GM21367 (cell line): ENCODE measurements around the gene HOXD10.

ENCODE experiments used
- ATAC-seq: cut with Tn5 transposase; IDR thresholded peaks from one replicate; pipeline ENCODE4 v1.9.1; 2021; ENCODE audit not compliant: unreplicated experiment

The HOXD10 gene

DNA sequence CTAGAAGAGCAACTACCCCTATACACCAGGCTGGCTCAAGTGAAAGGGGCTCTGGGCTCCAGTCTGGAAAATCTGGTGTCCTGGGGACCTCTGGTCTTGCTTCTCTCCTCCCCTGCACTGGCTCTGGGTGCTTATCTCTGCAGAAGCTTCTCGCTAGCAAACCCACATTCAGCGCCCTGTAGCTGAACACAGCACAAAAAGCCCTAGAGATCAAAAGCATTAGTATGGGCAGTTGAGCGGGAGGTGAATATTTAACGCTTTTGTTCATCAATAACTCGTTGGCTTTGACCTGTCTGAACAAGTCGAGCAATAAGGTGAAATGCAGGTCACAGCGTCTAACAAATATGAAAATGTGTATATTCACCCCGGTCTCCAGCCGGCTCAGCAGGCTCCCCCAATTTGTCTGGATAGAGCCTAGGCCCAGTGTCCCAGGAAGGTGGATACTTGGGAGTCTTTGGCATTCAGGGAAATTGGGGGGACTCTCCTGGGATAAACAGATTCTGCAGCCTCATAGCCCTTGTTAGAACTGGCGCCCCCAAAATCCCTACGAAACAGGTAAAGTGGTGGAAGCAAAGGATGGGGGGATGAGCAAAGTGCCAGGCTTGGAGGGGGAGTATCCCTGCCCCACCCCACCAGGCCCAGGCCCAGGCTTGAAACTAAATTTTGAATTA lies 32.3 kb downstream of the HOXD10 start:
- ATAC-seq: no peak

DNA sequence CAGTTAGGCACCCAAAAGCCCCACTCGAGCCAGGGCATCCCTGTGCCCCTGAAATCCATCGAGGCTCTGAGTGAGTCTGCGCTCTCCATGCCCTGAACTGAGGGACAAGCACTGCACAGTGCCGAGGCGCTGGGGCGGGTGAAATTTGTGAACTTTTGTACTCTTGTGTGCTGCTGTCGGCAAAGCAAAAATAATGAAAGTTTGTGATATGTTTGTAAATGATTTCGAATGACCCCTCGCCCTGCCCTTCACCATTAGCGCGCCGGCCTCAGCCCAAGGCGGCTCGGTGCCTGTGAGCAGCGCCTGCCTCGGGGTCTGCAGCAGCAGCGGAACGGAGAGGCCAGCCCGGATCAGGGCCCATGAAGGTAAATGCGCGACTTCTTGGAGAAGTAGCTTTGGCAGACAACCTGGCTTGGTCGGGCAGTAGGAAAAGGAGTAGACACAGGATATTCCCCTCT lies 32.9 kb downstream of the HOXD10 start:
- no peak for ATAC-seq

DNA sequence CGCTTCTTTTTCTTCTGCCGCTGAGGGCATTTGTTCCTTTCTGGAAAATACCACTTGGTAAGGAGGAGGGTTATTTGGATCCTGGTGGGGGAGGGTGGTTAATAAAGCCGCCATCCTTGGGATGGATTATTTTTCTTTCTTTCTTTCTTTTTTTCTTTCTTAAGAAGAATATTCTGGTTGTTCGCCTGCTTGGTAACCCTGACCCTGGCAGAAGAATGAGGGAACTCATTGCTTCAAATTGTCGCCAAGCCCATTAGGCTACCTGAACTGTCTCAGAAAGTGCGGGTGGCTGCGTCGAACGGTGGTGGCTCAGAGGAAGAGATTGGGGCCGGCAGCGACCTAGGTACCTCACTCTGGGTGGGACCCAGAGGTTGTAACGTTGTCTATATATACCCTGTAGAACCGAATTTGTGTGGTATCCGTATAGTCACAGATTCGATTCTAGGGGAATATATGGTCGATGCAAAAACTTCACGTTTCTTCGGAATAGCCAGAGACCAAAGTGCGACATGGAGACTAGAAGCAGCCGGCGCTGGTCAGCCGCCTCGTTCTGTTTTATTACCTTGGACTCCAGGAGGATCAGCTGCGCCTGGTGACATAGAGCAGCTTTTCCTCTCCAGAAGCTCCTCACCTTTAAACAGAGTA lies 33.5 kb downstream of the HOXD10 start:
- no peak for ATAC-seq

DNA sequence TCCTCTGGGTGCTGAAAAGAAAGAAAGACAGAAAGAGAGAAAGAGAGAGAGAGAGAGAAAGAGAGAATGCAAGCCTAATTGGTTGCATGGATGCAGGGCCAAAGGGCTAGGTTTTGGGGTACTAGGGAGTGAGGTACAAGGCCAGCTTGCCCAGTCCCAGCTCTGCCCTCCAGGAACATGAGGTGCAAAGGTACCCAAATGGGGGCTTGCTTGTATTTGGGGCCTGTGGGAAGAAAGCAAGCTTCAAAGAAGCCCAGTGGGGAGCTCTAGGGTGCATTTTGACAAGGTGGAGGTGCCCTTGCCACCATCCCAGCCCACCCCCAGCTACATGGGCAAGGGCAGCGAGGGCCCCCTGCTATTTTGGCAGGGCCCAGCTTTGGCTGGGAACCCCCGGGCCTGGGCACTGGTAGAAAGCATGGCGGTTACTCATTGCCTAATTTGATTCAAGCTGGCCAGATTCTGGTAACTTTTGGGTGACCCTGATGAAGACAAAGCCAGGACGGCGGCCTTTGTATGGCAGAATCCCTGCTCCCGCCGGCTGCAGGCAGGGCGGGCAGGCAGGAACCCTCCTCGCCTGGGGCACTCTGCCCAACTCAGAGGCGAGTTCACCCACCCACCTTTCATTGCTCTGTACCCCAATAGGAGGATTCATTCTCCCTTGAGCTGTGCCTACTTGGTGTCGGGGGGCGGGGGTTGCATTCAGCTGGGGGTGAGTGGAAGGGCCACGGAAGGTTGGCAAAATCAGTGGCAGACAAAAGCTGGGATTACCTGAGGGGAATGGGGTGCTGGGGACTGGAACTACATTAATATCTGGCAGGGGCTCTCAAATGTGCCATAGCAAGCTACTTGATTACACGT lies 34.2 kb downstream of the HOXD10 start:
- ATAC-seq: no peak

DNA sequence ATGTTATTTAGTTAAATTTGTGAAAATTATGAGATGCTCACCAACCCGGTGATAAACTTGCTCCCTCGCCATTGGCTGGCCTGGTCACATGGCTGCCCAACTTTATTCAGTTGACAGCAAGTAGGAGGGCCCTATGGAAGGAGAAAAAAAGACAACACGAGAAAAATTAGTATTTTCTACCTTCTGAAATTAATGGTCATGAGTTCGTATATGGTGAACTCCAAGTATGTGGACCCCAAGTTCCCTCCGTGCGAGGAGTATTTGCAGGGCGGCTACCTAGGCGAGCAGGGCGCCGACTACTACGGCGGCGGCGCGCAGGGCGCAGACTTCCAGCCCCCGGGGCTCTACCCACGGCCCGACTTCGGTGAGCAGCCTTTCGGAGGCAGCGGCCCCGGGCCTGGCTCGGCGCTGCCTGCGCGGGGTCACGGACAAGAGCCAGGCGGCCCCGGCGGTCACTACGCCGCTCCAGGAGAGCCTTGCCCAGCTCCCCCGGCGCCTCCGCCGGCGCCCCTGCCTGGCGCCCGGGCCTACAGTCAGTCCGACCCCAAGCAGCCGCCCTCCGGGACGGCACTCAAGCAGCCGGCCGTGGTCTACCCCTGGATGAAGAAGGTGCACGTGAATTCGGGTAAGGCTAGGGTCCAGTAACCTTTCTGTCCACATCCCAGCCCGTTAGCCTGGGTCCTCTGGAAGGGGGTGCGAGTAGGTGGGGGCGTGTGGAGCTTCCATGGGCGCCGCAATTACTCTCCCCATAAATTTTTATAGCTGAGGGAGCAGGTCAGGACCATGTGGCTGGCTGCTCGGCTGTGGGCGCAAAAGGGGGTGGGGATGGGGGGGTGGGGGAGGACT lies 35.1 kb downstream of the HOXD10 start, which contains the start of gene HOXD4:
Gene HOXD4, plus strand, starts transcription at position 109 of the 846 bp plus-strand sequence. Its CDS starts 84 bp downstream, at position 193.
- ATAC-seq: no peak

DNA sequence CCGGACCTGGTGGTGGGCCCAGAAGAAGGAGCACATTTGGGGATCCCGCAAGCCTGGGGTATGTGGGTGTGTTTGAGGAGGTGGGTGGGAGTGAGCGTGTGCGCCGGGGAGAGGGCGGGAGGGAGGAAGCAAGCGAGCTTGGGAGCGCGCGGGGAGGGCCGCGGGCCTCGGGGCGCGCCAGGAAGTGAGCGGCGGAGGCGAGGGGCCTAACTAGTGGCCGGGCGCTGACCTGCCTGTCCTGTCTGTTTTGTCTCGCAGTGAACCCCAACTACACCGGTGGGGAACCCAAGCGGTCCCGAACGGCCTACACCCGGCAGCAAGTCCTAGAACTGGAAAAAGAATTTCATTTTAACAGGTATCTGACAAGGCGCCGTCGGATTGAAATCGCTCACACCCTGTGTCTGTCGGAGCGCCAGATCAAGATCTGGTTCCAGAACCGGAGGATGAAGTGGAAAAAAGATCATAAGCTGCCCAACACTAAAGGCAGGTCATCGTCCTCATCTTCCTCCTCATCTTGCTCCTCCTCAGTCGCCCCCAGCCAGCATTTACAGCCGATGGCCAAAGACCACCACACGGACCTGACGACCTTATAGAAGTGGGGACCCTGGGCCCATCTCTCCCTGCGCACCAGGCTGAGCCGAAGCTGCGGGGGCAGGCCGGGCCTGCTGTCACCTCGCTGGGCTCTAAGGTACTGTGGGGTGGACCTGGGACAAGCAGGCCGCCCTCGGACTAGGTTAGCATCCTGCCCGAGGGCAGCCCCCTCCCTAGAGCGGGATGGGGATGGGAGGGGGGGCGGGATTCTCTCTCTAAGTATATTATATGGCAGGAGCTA lies 36.0 kb downstream of the HOXD10 start:
- no peak for ATAC-seq

DNA sequence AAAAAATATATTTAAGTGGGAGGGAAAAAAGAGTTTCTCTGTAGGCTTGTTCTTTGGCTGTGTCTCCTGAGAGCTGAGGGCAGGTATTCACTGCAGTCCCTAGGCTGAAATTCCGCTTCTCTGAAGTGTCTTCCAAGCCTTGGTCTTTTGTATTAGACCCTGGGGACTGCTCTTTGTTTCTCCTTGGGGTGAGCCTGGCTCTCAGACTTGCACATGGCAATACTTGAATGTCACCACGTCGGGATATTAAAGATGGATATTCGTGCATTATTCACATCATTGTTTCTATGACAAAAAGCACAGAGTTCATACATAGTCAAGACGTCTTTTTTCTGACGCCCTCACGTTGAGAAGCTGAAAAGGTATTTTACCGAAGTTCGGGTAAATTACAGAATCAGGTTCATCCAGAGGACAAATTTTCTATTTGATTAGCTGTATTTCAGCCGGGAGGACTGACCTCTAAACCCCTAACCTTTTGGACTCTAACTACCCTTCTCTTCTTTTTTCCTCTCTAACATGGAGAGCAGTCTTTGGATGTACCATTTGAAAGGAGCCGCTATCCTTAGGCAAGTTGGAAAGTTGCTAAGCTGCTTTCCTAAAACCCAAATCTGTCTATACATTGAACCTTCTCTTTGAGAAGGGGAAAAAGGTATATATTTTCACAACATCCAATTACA lies 38.1 kb downstream of the HOXD10 start:
- no peak for ATAC-seq

DNA sequence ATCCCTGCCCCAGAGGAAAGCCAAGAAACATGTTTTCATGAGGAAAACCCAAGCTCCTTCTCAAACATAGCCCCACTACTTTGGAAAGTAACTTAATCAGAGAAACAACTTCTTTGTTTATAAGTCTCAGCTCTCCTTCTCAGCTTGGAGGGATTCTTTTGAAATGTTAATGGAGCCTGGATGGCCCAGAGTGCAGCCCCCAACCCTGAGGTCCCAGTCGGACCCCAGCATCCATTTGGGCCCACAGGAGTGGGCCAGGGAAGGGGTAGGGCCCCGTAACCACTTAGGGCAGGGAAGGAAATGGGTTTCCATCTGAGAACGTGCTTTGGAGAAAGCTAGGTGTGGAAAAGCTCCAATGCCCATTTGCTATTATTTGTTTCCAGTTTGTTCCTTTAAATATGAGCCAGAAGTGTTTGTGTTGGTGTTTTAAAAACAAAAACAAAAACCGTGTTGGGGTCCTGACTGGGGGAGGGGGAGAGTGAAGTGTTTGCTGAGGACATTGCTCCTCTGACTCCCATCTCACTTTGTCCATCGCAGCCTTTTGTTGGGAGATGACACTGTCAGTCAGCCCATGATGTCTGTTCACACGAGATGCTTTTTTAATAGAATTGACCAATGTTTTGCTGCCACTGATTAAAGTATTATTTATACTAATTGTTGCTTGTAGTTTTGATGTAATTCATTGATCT lies 38.9 kb downstream of the HOXD10 start:
- no peak for ATAC-seq

DNA sequence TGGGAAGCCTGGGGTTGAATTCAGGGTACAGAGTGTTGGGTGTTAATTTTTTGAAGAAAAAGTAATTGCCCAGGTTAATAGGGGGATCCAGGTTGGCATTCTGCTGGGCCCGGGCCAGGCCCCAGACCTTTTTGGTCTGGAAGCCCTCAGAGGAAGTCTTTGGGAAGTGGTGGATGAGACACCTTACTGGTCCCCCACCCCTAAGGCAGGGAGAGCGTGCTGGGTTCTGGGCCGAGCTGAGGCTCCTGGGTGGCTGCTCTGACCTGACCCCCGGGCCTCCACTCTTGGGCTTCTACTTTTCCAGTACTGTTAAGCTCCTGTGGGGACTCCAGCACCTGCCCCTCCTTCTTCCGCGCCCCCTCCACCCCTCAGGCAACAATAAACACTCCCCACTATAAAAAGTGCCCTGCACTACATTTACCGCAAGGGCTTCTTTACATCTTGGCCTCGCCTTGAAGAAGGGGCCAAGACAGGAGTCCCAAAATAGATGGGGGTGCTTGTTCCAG lies 39.8 kb downstream of the HOXD10 start:
- no peak for ATAC-seq

DNA sequence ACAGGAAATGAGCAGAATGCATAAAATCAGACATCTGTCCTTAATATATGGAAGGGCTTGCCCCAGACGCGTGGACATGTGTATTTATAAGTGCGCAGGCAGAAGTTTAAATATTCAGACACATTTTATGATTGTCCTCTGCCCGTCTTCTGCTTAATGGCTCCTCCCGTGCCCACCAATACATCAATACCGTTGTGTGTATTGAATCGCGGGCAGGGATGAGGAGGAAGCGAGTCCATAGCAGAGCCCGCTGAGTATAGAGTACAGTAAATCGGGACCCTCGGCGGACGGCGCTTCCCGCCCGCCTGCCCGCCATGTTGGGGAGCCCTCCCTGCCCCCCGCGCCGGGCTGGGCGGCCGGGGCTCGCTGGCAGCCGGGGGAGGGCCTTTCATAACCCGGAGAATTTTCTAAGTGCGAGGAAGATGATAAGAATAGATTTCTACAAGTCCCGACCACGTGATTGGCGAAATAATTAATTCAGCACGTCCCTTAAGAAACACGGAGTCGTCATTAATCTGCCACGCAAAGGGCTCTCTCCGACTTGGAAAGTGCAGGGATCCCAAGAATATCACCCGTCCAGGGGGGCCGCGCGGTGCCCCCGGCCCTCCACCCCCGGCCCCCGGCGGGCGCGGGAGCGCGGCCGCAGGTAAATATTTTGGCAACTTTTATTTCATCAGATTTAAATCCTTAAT lies 40.4 kb downstream of the HOXD10 start, which contains the start of gene HOXD3:
Gene HOXD3, plus strand, starts transcription at position 501 of the 692 bp plus-strand sequence. CDS start 11,808 bp downstream, outside the sequence.
- ATAC-seq: no peak

DNA sequence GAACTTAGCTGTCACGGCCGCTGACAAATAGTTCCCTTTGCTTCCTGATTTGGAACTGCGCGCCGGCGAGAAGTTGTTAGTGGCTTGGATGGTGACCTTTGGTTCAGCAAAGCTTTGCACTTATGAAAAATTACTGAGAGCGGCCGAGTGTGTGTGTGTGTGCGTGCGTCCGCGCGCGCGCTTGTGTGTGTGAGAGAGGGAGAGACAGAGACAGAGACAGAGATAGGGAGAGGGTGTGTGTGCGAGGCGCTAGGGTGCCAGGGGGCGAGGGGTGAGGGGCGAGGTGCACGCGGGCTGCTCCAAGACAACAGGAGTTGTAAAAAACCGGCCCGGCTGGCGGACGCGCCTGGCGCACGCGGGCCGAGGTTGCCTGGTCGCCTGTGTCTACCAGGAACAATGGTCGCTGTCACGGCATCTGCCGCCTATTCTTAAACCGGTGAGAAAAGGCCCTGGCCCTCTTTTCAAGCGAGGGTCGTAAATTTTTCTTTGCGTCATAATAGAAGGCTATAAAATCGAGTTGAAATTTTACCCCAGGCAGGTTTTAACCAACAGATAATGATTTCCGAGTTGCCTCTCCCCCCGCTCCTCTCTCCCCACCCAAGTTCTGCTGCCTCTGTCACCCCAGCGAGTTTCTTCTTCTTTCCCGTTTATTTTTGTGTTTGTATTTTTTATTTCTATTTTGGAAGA lies 41.1 kb downstream of the HOXD10 start:
- no peak for ATAC-seq

DNA sequence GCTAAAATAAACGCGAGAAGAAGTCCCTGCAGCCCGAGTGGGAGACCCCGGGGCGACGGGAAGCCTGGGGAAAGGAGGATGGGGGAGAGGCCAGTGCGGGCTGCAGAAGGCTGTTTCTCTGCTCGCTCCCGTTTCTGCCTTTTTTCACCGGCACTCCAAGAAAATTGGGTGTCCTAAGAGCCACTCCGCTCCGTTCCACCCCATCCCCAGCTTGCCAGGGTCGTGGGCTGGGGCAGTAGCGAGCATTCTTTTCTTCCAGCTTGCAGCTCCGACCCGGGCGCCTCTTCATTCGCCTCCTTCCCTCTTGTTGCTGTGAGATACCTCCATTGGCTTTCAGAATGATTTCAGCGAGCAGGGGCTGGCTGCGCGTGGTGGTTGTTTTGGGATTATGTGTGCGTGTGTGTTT lies 41.6 kb downstream of the HOXD10 start:
- ATAC-seq: no peak

DNA sequence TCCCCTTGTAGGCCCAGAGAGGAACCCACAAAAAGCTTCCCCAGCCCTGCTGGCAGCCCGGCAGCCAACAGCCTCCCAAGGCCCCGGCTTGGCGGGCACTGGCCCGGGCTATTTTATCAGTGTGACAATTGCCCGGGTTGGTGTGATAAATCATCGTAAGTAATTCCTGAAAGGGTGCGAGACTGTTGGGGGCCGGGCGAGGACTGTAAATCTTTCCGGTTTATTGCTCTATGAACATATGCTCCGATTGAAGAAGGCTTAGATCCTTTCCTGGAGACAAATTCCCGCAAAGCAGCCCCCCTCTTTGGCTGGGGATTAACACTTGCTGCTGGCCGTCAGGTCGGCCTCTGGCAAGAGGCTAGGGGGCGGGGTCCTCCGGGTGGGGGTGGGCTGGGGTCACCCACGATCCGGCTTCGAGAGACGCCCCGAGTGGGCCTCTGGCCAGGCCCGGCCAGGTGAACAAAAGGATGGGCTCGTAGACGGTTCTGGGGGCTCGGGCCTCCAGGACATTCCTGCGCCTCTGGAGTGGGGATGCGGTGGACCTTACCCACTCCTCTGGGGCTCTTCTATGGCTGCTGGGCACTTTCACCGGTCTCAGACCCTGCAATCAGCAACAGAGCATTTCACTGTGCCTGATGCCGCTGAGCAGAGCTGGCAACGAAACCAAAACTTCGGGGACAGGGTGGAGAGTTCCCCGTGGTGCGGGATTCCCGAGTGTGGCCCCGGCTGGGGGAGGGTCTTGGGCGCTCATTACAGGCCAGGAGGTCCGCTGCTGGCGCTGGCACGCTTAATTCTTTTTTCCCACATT lies 42.5 kb downstream of the HOXD10 start:
- ATAC-seq: no peak

DNA sequence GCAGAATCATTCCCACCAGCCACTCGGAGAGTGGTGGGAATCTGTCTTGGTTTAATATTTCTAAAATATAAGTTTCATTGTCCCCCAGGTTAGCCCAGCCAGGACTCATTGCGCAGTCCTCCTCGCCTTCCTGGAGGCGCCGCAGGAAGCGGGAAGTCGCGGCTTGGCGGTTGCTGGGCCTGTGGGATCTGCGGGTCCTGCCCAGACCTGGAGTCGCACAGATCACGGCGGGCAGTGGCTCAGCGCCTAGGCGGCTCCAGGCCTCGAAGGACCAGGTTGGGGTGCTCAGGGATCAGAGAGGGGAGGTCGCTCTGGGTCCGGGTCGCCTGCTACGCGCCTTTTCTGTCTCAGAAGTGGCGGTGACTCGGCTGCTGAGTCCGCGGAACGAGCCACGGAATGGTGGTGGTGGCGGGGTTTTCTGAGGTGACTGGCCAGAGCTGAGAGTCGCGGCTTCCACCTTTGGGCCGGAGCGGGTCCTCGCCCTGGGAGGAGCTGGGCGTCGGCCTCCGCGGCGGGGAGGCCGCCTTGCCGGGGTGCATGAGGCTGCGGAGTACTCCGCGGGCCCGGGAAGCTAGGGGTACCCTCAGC lies 43.2 kb downstream of the HOXD10 start:
- no peak for ATAC-seq

DNA sequence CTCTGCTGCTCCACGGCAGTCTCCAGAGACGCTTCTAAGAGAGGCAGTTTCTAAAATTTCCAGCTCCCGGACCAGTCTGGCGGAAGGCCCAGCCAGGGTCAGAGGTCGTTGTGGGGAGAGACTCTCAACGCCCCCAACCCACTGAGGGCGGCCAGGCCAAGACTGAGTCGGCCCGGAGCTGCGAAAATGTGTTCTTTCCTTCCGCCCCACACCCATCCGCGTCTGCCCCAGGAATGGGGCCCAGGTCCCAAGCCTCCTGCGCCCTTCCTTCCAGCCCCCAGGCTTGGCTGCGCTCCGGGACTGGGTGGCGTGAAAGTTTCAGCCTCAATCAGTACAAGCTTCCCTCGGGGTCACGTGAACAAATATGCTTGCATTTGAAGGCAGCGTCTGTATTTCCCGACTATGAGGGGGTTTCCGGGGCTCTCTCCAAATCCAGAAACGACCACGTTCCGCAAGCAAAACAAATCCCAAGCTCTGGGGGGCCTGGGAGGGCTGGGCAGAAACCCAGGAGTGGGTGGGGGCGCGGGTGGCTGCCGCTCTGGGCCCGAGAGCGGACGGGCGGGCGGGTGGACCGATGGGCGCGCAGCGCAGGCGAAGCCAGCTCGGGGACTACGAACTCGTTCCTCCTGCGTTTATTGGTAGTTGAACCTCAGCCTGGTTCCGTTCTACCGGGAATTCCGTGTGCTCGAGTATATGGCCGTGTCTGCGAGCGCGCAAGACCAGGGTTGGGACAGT lies 43.8 kb downstream of the HOXD10 start:
- no peak for ATAC-seq
